SK-N-SH treated with all-trans-retinoic acid at 6 μM for 48 hours (cell line): Measurements from ENCODE around the gene YTHDC2.
A peak's percentile ranks its signal among the peaks of the same experiment; 100 is the strongest.

Source experiments
- GLIS3 ChIP-seq: fragments of 250-450 bp; sonication (Bioruptor Pico); IDR thresholded peaks from 2 replicates; pipeline ENCODE4 v1.5.0; 2020; ENCODE audit warnings: mild to moderate bottlenecking, moderate library complexity
- PATZ1 ChIP-seq: fragments of 250-450 bp; sonication (Bioruptor Pico); IDR thresholded peaks from 2 replicates; pipeline ENCODE4 v1.8.0; 2020; ENCODE audit warnings: mild to moderate bottlenecking, moderate library complexity, borderline replicate concordance
- PPARA ChIP-seq: fragments of 250-450 bp; sonication (Bioruptor Pico); IDR thresholded peaks from 2 replicates; pipeline ENCODE4 v1.5.0; 2020; ENCODE audit warnings: mild to moderate bottlenecking, borderline replicate concordance
- ZFP30 ChIP-seq: fragments of 450-650 bp; formaldehyde crosslinking; IDR thresholded peaks from 2 replicates; pipeline ENCODE4 v1.5.0; 2022; ENCODE audit warnings: mild to moderate bottlenecking, moderate library complexity
- ZNF8 ChIP-seq: fragments of 450-650 bp; formaldehyde crosslinking; IDR thresholded peaks from 2 replicates; pipeline ENCODE4 v1.5.0; 2020; ENCODE audit warnings: mild to moderate bottlenecking, moderate library complexity

- peak; percentile 79 for TF ChIP-seq ZNF8 (CRISPR knock-in tag)
- TF ChIP-seq PATZ1 (CRISPR knock-in tag), result no peak
- TF ChIP-seq ZFP30 (CRISPR knock-in tag), result no peak
- no peak for TF ChIP-seq PPARA (CRISPR knock-in tag)
- no peak for TF ChIP-seq GLIS3
These were observed 7.4 kb downstream of the YTHDC2 start for GRCh38 chr5:113520899-113521298.
